ENCODE results near the gene GSTM1. TPM values are rescaled to one million over a fixed set of nuclear protein-coding genes. Genes with fewer than 3 reads are reported as not detected.
A peak's percentile ranks its signal among the peaks of the same experiment; 100 is the strongest.

The GSTM1 gene
- total RNA-seq, 1 donor from 2014 or later = not detected

DNA sequence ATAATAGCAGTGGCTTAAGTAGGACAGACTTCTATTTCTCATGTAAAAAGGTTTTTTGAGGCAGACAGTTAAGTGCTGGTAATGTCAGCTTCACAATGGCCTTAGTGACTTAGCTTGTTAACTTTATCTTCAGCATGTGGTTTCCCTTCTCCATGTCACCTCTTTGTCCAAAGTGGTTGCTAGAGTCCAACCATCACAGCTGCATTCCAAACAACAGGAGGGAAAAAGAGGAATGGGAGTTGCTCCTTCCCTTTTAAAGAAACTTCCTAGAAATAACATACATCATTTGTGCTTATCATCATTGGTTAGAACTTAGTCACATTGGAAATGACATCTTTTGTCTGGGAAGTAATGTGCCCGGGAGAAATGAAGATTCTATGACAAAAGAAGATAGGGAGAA lies 34.4 kb downstream of the GSTM1 start:
- FAIRE-seq = no peak
- H3K4me3 ChIP-seq (ENCODE audit: insufficient read depth, low read depth, low read length) = no peak overlapping the region
- peaks cover 4% of the 10 kb centered on the region for H3K4me1 Mint-ChIP-seq (ENCODE audit: low read depth, unreplicated experiment)

DNA sequence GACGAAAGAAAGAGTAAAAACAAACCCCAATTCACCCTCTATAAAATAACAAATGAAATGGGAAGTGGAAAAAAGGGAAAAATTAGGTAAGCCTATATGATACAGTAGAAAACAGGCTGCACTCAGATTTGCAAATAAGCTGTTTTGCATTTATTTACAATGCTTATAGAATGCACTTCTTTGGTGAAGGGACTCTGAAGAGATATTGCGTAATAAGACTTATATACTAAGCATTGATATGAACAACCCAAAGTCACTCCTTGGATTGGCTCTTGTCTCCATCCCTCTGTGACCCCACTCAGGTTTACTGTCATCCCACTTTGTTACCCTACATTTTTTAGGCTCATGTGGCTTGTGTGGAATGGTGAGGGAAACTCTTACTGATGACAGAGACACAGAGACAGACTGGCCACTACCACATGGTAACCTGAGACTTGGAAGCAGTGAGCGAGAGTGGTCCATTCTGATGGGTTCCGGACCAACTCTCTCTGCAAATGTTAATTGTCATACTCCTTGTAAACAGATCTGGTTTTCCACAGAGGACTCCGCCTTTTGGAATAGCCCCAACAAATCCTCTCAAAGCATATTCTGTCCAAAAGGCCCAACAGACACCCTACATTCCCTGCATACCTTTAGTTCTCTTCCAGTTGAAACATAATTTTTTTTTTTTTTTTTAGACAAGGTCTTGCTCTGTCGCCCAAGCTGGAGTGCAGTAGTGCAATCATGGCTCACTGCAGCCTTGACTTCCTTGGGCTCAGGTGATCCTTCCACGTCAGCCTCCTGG lies 35.5 kb downstream of the GSTM1 start:
- peaks cover 4% of the 10 kb centered on the region for H3K4me1 Mint-ChIP-seq (ENCODE audit: low read depth, unreplicated experiment)
- FAIRE-seq = no peak
- H3K36me3 Mint-ChIP-seq (ENCODE audit: low read depth, unreplicated experiment) = no peaks in the 10 kb centered on the region
- no peaks in the 10 kb centered on the region for H3K27me3 ChIP-seq (ENCODE audit: insufficient read depth, low read length)
- H3K27ac Mint-ChIP-seq (ENCODE audit: unreplicated experiment) = no peak overlapping the region
- H3K4me3 ChIP-seq (ENCODE audit: insufficient read depth, low read depth, low read length) = no peak overlapping the region
- peak; percentile 4 for DNase-seq (ENCODE audit: low read depth)
- peaks cover 6% of the 10 kb centered on the region for H3K4me1 ChIP-seq (ENCODE audit: insufficient read depth, low read length)
- no peak overlapping the region for H3K27ac ChIP-seq (ENCODE audit: low read depth, low read length)
- no peak overlapping the region for H3K4me2 ChIP-seq (ENCODE audit: low read length)
- H3K27me3 Mint-ChIP-seq (ENCODE audit: low read depth, unreplicated experiment) = peaks cover 2% of the 10 kb centered on the region
- no peaks in the 10 kb centered on the region for H3K79me2 ChIP-seq (ENCODE audit: insufficient read depth, low read length)
- H3K4me3 Mint-ChIP-seq (ENCODE audit: unreplicated experiment) = no peak overlapping the region
- H3K9me3 Mint-ChIP-seq (ENCODE audit: unreplicated experiment) = peaks cover 6% of the 10 kb centered on the region
- no peaks in the 10 kb centered on the region for H3K9me3 ChIP-seq (ENCODE audit: insufficient read depth, low read depth, low read length)
- H3K9ac ChIP-seq (ENCODE audit: low read length) = no peak overlapping the region
- no peaks in the 10 kb centered on the region for H4K20me1 ChIP-seq (ENCODE audit: insufficient read depth, low read length)
- TF ChIP-seq, protein P1, sequence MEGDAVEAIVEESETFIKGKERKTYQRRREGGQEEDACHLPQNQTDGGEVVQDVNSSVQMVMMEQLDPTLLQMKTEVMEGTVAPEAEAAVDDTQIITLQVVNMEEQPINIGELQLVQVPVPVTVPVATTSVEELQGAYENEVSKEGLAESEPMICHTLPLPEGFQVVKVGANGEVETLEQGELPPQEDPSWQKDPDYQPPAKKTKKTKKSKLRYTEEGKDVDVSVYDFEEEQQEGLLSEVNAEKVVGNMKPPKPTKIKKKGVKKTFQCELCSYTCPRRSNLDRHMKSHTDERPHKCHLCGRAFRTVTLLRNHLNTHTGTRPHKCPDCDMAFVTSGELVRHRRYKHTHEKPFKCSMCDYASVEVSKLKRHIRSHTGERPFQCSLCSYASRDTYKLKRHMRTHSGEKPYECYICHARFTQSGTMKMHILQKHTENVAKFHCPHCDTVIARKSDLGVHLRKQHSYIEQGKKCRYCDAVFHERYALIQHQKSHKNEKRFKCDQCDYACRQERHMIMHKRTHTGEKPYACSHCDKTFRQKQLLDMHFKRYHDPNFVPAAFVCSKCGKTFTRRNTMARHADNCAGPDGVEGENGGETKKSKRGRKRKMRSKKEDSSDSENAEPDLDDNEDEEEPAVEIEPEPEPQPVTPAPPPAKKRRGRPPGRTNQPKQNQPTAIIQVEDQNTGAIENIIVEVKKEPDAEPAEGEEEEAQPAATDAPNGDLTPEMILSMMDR (IDR thresholded peaks at IDR 0.05; ENCODE audit: insufficient read depth, low read depth, low read length) = no peak
- no peak for TF ChIP-seq EZH2 (IDR thresholded peaks at IDR 0.05; ENCODE audit: insufficient read depth, low read length)
- H3K36me3 ChIP-seq (ENCODE audit: insufficient read depth, low read length) = no peaks in the 10 kb centered on the region
- no peak overlapping the region for H2AFZ ChIP-seq (ENCODE audit: low read depth, low read length)

More for the DNA sequence above, 34.4 kb downstream of the GSTM1 start:
- H3K27ac ChIP-seq (ENCODE audit: low read depth, low read length) = no peak overlapping the region
- peaks cover 5% of the 10 kb centered on the region for H3K9me3 Mint-ChIP-seq (ENCODE audit: unreplicated experiment)
- H3K27ac Mint-ChIP-seq (ENCODE audit: unreplicated experiment) = no peak overlapping the region
- H3K4me1 ChIP-seq (ENCODE audit: insufficient read depth, low read length) = peaks cover 6% of the 10 kb centered on the region
- H3K36me3 Mint-ChIP-seq (ENCODE audit: low read depth, unreplicated experiment) = no peaks in the 10 kb centered on the region
- no peak overlapping the region for H3K4me3 Mint-ChIP-seq (ENCODE audit: unreplicated experiment)
- peaks cover 9% of the 10 kb centered on the region for H3K27me3 Mint-ChIP-seq (ENCODE audit: low read depth, unreplicated experiment)
- no peaks in the 10 kb centered on the region for H3K27me3 ChIP-seq (ENCODE audit: insufficient read depth, low read length)
- H3K36me3 ChIP-seq (ENCODE audit: insufficient read depth, low read length) = no peaks in the 10 kb centered on the region
- DNase-seq (ENCODE audit: low read depth) = no peak
- no peaks in the 10 kb centered on the region for H4K20me1 ChIP-seq (ENCODE audit: insufficient read depth, low read length)
- H3K79me2 ChIP-seq (ENCODE audit: insufficient read depth, low read length) = no peaks in the 10 kb centered on the region
- no peak overlapping the region for H3K9ac ChIP-seq (ENCODE audit: low read length)
- H2AFZ ChIP-seq (ENCODE audit: low read depth, low read length) = no peak overlapping the region
- no peaks in the 10 kb centered on the region for H3K9me3 ChIP-seq (ENCODE audit: insufficient read depth, low read depth, low read length)
- no peak overlapping the region for H3K4me2 ChIP-seq (ENCODE audit: low read length)
- TF ChIP-seq, protein P1 (IDR thresholded peaks at IDR 0.05; ENCODE audit: insufficient read depth, low read depth, low read length) = no peak
- no peak for TF ChIP-seq EZH2 (IDR thresholded peaks at IDR 0.05; ENCODE audit: insufficient read depth, low read length)

DNA sequence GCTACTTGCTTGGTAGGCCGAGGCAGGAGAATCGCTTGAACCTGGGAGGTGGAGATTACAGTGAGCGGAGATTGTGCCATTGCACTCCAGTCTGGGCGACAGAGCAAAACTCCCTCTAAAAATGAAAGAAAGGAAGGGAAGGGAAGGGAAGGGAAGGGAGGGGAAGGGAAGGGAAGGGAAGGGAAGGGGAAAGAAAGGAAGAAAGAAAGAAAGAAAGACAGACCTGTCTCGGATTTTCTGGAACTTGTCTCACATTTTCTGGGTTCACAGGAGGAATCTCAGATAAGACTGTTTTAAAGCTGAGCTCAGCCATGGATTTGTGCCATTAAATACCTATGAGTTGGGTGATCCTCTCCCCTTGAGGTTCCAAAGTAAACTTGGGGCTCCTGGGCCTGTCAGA lies 37.3 kb downstream of the GSTM1 start:
- no peak overlapping the region for H3K4me3 Mint-ChIP-seq (ENCODE audit: unreplicated experiment)
- H3K36me3 ChIP-seq (ENCODE audit: insufficient read depth, low read length) = no peaks in the 10 kb centered on the region
- H3K36me3 Mint-ChIP-seq (ENCODE audit: low read depth, unreplicated experiment) = no peaks in the 10 kb centered on the region
- DNase-seq (ENCODE audit: low read depth) = no peak
- H4K20me1 ChIP-seq (ENCODE audit: insufficient read depth, low read length) = no peaks in the 10 kb centered on the region
- no peaks in the 10 kb centered on the region for H3K9me3 ChIP-seq (ENCODE audit: insufficient read depth, low read depth, low read length)
- H3K4me1 ChIP-seq (ENCODE audit: insufficient read depth, low read length) = no peaks in the 10 kb centered on the region
- peaks cover 6% of the 10 kb centered on the region for H3K9me3 Mint-ChIP-seq (ENCODE audit: unreplicated experiment)
- TF ChIP-seq, protein P1 (IDR thresholded peaks at IDR 0.05; ENCODE audit: insufficient read depth, low read depth, low read length) = no peak
- no peak for TF ChIP-seq EZH2 (IDR thresholded peaks at IDR 0.05; ENCODE audit: insufficient read depth, low read length)
- no peaks in the 10 kb centered on the region for H3K27me3 ChIP-seq (ENCODE audit: insufficient read depth, low read length)
- peaks cover 2% of the 10 kb centered on the region for H3K27me3 Mint-ChIP-seq (ENCODE audit: low read depth, unreplicated experiment)
- no peaks in the 10 kb centered on the region for H3K4me1 Mint-ChIP-seq (ENCODE audit: low read depth, unreplicated experiment)
- no peak overlapping the region for H3K9ac ChIP-seq (ENCODE audit: low read length)
- H3K27ac ChIP-seq (ENCODE audit: low read depth, low read length) = no peak overlapping the region
- no peak overlapping the region for H3K4me3 ChIP-seq (ENCODE audit: insufficient read depth, low read depth, low read length)
- no peak overlapping the region for H3K27ac Mint-ChIP-seq (ENCODE audit: unreplicated experiment)
- no peaks in the 10 kb centered on the region for H3K79me2 ChIP-seq (ENCODE audit: insufficient read depth, low read length)
- FAIRE-seq = no peak
- no peak overlapping the region for H3K4me2 ChIP-seq (ENCODE audit: low read length)
- H2AFZ ChIP-seq (ENCODE audit: low read depth, low read length) = no peak overlapping the region

Data from astrocyte (in vitro differentiated cells and primary cell).